ENCODE data around the gene TMPRSS11E.
"Not testable (repeated sequence)": the region's sequence is repeated elsewhere in the genome, so short reads cannot be mapped to it uniquely, and the experiment has no call there.

Gene TMPRSS11E

DNA sequence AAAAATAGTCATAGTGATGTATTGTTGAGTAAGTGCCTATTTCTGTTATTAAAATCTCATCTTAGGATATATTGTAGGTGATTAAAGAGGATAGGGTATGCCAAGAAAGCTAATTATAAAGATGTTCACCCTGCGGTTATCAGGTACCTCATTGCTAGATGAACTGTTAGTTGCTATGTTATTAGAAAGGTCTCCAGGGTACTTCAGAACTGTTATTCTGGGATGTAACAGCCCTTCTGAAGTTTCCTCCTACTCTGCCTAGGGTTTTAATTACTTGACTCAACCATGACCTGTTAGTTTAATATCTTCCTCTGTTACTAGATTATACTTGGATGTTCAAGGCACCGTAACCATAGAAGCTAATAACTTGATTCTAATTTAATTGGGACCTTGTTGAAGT lies 15.4 kb downstream of the TMPRSS11E start:
- no peak for DNase-seq

DNA sequence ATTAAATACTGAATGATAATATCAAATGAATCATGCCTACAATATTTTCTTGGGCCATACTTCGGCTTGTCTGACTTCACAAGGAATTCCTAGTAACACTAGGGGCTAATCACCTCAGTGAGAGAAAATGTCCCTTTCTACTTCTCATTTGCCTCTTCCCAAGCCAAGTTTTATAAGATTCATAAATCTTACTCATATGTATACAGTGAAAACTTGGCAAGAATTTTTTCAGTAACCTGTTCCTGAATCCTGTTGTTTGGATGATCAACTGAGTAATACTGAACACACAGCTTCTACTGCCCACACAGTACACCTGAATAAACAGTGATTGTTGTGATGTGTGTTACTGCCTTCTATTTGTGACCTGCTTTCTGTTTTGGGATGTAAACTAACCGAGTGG lies 16.5 kb downstream of the TMPRSS11E start:
- no peak for DNase-seq

DNA sequence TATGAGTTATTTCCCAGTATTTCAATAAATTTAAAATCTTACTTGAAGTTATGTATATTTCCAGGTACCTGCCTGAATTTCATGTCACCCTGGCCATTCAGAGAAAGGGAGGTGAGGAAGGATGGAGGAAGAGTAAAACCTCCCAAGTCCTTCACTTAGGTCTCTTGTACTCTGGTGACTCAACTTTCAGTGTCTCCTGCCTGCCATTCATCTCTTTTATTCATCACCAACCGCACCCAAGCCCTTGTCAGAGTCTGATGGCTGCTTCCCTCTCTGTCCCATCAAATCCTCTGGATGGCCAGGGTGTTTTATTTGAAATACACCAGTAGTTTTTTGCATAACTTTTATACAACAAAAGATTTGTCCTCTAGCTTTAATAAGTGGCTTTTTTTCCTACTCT lies 17.8 kb downstream of the TMPRSS11E start:
- no peak for DNase-seq

DNA sequence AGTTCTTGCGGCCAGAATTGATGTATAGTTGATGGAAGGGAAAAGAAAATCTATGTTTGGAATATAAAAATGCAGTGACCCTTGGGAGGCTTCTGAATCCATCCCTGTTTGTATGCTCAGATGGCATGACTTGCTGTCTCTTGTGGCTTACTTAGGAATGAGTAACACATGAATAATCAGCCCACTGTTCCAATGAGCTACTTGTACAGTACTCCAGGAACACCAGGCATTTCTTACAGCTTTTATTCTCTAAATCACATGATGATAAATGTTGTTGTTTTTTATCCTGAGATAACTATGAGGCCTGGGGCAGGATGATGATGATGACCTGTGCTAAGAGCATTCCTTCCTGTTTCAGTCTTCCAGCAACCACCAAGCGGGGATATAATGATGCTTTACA lies 18.9 kb downstream of the TMPRSS11E start:
- DNase-seq, result no peak

DNA sequence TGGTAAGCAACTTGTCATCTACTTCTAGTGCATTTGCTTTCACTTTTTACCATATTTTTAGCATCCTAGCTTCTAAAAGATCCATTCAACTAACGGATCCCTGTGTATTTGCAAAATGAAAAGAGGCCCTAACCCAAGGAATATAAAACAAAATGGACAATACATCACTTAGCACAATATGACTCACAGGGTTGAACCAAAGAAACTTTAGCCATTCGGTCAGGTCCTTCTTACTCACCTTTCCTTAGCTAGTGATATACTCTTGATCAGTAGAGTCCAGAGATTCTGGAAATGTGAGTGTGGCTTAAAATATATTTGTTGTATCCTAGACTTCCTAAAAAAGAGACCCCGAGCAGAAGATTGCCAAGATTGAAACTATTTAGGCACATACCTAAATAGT lies 19.5 kb downstream of the TMPRSS11E start:
- DNase-seq, result no peak

DNA sequence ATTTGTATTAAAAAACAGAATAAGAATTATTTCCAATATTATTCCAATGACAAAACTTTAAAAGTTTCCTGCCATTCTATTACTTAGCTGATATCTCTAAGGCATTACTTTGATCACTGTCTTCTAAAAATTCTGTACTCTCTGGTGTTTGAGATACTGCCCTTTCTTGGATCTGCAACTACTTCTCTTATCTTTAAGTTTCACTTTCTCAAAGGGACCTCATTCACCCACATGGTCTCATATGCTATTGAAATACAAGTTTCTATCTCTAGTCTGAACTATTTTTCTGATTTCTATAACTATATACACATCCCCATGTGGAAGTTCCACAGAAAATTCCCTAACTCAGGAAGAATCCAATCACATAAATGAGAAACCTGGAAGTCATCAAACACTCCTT lies 22.2 kb downstream of the TMPRSS11E start:
- DNase-seq, result no peak

DNA sequence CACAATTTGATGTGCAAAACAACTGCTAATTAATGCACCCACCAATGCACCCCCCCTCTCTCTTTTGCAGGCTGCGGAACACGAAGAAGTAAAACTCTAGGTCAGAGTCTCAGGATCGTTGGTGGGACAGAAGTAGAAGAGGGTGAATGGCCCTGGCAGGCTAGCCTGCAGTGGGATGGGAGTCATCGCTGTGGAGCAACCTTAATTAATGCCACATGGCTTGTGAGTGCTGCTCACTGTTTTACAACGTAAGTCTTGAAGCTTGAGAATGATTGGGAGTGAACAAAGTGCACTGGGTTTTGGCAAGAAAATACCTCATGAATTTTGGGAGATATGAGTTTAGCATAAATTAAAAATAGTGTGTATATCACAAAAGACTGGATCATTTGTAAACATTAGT lies 28.9 kb downstream of the TMPRSS11E start:
- DNase-seq, result no peak

DNA sequence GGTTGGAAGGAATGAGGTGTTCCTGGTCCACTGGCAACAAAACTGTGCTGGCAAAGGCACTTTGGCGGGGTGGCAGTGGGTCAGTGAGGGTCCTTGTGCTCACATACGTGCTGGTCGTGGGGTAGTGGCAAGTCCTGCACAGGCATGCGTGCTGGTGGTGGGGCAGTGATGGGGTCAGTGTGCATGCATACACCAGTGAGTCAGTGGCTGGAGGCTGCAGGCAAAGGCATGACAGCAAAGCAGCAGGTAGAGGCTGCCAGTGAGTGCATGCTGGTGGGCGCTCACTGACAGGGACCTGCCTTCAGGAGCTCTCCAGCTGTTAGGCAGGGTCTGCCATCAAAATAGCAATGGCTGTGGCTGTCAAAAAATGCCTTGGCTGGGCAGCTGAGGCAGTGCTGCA lies 42.1 kb downstream of the TMPRSS11E start:
- no peak for DNase-seq

DNA sequence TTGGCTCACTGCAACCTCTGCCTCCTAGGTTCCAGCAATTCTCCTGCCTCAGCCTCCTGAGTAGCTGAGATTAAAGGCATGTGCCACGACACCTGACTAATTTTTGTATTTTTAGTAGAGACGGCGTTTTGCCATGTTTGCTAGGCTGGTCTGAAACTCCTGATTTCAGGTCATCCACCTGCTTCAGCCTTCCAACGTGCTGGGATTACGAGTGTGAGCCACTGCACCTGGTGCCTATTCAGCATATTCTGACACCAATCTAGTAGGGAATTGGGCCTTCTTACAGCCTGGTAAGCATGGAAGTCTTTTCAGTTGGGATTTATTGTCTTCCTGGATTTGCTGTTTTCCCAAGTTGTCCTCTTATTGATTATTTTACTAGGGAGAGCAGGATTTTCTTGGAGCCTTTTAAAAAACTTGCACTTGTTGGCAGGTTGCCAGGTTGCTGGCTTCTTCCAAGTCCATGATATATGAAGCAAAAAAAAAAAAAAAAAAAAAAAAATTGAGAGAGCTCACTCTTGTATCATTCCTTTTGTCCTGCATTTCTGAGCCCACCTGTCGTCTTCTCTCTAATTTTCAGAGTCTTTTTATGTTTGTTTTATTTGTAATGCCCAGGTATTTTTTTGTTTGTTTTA lies 43.7 kb downstream of the TMPRSS11E start:
- DNase-seq, result no peak

DNA sequence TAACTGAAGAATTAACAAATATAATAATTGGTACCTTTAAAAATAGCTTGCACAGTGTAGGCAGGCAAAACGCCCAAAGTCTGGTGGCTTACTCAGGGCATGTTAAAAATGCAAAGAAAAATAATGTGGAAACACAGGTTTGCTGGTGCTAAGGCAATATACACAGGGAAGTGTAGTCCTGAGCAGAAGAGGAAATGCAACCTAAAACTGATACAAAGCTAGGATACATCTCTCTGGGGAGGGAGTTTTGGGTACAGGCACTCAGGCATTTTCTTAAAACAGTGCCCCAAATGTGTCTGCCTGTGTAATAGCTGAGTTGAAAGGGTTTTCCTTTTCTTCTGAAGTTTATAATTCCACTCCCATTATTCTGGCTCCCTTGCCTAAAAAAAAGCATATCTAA lies 47.4 kb downstream of the TMPRSS11E start:
- no peak for DNase-seq

DNA sequence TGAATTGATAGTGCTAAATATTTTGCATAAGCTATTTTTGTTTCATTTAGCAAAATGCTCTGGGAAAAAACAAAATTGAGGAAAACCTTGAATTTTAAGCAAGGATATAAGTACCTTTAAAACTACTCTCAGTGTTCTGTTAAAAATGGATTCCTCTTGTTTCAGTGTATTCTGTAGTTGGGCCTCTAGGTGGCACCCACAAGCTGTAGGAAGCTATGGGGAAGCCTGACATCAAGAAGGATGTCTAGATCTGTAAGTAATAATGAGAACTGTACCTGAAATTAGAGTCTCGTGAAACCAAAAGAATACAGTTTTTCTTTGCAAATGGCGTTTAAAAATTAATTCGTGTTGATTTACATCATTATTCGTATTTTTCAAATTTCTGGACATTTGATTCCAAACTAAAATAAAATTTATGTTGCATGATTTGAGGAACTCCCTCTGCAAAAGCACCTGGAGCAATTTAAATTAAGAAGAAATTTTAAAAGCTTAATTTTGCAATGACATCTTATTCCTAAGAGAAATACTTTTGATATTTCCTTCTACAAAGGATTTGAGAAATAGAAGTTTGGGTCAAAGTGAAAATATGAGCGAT lies 51.2 kb downstream of the TMPRSS11E start:
- DNase-seq, result peak; percentile 51

DNA sequence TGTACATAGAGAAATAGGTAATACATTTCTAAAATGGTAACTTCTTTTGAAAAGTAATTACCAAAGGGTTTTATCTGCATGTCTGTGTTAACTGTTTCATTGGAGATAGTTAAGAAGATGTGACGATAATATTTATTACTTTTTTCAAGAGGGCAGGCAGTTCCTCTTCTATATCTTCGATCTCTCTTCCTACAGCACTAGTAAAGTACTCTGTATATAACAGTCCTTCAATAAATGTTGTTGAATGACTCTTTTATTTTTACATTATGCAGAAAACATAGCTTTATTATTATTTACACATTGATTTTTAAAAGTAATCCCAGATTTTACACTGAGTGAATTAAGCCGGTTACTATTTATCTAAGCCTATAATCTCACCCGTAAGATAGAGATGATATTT lies 51.8 kb downstream of the TMPRSS11E start:
- DNase-seq, result no peak

DNA sequence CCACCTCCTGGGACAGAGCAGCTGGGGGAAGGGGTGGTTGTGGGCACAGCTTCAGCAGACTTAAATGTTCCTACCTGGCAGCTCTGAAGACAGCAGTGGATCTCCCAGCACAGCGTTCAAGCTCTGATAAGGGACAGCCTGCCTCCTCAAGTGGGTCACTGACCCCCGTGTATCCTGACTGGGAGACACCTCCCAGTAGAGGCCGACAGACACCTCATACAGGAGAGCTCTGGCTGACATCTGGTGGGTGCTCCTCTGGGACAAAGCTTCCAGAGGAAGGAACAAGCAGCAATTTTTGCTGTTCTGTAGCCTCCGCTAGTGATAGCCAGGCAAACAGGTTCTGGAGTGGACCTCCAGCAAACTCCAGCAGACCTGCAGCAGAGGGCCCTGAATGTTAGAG lies 56.2 kb downstream of the TMPRSS11E start:
- DNase-seq, result not testable (repeated sequence)

DNA sequence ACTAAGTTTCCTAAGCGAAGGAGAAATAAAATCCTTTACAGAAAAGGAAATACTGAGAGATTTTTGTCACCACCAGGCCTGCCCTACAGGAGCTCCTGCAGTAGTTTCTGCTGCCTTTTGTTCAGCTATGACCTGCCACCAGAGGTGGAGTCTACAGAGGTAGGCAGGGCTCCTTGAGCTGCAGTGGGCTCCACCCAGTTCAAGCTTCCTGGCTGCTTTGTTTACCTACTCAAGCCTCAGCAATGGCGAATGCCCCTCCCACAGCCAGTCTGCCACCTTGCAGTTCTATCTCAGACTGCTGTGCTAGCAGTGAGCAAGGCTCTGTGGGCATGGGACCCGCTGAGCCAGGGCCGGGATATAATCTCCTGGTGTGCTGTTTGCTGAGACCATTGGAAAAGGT lies 57.6 kb downstream of the TMPRSS11E start:
- DNase-seq, result not testable (repeated sequence)

DNA sequence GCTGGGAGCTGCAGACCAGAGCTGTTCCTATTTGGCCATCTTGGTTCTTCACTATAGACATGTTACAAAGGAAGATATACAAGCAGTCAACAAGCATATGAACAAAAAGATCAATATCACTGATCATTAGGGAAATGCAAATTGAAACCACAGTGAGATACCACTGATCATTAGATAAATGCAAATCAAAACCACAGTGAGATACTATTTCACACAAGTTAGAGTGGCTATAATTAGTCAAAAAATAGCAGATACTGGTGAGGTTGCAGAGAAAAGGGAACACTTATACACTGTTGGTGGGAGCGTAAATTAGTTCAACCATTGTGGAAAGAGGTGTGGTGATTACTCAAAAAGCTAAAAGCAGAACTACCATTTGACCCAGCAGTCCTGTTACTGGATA lies 58.2 kb downstream of the TMPRSS11E start:
- not testable (repeated sequence) for DNase-seq

DNA sequence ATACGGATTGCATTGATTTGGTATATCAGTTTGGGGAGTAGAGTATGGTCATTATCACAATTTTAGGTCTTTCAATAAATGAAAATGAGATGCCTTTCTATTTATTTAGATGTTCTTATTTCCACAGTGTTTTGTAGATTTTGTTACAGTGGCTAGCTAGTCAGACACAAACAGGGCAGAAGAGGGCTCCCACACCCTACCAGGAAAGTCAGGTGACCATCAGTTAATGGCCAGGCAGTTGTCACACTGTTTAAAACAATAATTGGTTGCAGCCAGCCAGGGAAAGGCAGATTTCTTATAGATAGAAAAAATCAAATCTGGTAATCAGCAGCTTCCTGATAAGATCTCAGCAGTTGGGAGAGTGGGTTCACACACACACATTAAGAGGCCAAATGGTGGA lies 71.6 kb downstream of the TMPRSS11E start:
- DNase-seq, result no peak

DNA sequence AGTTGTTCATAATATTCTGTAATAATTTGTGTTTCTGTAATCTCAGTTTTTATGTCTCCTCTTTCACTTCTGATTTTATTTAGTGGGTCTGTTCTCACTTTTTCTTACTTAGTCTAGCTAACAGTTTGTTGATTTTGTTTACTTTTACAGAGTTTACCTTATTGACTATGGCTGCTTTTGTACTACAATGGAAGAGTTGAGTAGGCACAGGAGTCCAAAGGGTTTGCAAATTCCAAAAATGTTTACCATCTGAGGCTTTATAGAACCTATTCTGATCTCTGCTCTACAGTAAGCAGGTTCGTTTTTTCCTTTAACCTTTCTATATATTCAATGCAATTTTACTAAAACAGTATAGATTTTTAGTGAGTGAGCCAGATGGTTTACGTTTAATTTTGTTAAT lies 73.7 kb downstream of the TMPRSS11E start:
- DNase-seq, result no peak

DNA sequence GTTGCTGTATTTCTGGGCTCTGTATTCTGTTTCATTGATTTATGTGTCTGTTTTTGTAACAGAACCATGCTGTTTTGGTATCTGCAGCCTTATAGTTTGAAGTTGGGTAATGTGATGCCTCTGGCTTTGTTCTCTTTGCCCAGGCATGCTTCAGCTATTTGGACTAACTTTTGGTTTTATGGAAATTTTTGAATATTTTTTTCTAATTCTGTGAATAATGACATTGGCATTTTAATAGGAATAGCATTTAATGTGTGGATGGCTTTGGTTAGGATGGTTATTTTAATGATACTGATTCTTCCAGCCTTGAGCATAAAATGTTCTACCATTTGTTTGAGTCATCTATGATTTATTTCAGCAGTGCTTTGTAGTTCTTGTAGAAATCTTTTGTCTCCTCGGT lies 75.0 kb downstream of the TMPRSS11E start:
- not testable (repeated sequence) for DNase-seq

DNA sequence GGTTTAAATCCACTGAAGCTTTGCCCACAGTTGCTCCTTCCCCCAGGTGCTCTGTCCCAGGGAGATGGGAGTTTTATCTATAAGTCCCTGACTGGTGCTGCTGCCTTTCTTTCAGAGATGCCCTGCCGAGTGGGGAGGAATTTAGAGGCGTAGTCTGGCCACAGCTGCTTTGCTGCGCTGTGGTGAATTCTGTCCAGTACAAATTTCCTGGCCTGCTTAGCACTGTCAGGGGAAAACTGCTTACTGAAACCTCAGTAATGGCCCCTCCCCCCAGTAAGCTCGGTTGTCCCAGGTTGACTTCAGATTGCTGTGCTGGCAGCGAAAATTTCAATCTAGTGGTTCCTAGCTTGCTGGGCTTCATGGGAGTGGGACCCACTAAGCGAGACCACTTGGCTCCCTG lies 88.7 kb downstream of the TMPRSS11E start:
- DNase-seq, result no peak

DNA sequence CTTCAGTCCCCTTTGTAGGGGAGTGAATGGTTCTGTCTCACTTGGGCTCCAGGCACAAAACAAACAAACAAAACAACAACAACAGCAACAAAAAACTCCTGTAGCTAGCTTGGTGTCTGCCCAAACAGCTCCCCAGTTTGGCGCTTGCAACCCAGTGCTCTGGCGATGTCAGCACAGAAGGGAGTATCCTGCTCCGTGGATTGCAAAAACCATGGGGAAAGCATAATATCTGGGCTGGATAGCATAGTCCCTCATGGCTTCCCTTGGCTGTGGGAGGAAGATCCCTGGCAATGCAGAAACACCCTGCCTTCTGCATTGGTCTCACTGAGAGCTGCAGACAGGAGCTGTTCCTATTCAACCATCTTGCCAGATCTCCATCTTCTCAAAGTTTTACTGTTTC lies 89.1 kb downstream of the TMPRSS11E start:
- no peak for DNase-seq

DNA sequence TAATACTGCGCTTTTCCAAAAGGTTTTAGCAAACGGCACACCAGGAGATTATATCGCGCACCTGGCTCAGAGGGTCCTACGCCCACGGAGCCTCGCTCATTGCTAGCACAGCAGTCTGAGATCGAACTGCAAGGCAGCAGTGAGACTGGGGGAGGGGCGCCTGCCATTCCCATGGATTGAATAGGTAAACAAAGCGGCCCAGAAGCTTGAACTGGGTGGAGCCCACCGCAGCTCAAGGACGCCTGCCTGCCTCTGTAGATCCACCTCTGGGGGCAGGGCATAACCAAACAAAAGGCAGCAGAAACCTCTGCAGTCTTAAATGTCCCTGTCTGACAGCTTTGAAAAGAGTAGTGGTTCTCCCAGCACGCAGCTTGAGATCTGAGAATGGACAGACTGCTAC lies 95.5 kb downstream of the TMPRSS11E start:
- not testable (repeated sequence) for DNase-seq
